Prostate gland (tissue), 2 donors: Measurements from ENCODE around the gene BSPH1. TPM values are rescaled to one million over a fixed set of nuclear protein-coding genes. Genes with fewer than 3 reads are reported as not detected.

ENCODE experiments used
- DNase-seq: peaks from one replicate; pipeline ENCODE4 v3.0.0-alpha.2; 2019; ENCODE audit warnings: low spot score
- H3K27ac ChIP-seq, 2 donors: fragments of 200-600 bp; sonication (generic); 2 replicates each; pipeline ENCODE4 v1.5.1; 2017 to 2019
- H3K27me3 ChIP-seq: fragments of 200-600 bp; sonication (generic); replicated peaks from 2 replicates; pipeline ENCODE4 v1.5.1; 2019; ENCODE audit not compliant: insufficient read depth
- H3K36me3 ChIP-seq, 2 donors: fragments of 200-600 bp; sonication (generic); 1 replicate in 1 of 2; 2 replicates in 1 of 2; pipeline versions ENCODE4 v1.5.1 to v1.8.1; 2017 to 2019
- H3K4me1 ChIP-seq: fragments of 200-600 bp; sonication (generic); replicated peaks from 2 replicates; pipeline ENCODE4 v1.5.1; 2019
- H3K4me3 ChIP-seq, 2 donors: fragments of 200-600 bp; sonication (generic); 2 replicates each; pipeline ENCODE4 v1.5.1; 2017 to 2019
- H3K9me3 ChIP-seq: fragments of 200-600 bp; sonication (generic); 2 replicates; pipeline ENCODE4 v1.5.1; 2017
- POLR2A ChIP-seq: fragments of 450-650 bp; IDR thresholded peaks from one replicate; pipeline ENCODE4 v1.6.1; 2016; ENCODE audit warnings: antibody characterized with exemption, mild to moderate bottlenecking
- POLR2AphosphoS5 ChIP-seq: sonication (generic); formaldehyde crosslinking; IDR thresholded peaks from one replicate; pipeline ENCODE4 v1.6.1; 2017; ENCODE audit warnings: antibody characterized with exemption
- WGBS: methylation state at CpG from one replicate; pipeline ENCODE4 v1.1.5; 2018; 5-methylcytosine and 5-hydroxymethylcytosine counted together
- intact Hi-C: fragments of 100-400 bp; cut with DNase I; formaldehyde crosslinking; loops from one replicate; pipeline ENCODE4 v1.14.2; 2022
- total RNA-seq, 2 donors: library from RNA; depleted of rRNA; stranded (reverse); fragments of >200 nt; gene quantifications; one replicate each; pipeline ENCODE4 v1.1.0, GENCODE V29; 2016
- TF ChIP-seq, protein P1 (sequence below), 4 experiments: fragments of 200-600 bp in 2 of 4; fragments of 450-650 bp in 2 of 4; sonication (generic) in 2 of 4; IDR thresholded peaks; 1 replicate in 3 of 4; 2 replicates in 1 of 4; pipeline ENCODE4 v1.5.1; 2016 to 2019; ENCODE audit warnings: antibody characterized with exemption in 4 of 4, mild to moderate bottlenecking in 2 of 4, moderate library complexity in 2 of 4

The BSPH1 gene
- total RNA-seq, 2 donors from 2014 or later: not detected

- intact Hi-C loops: no loop called here
- H3K9me3 ChIP-seq: no peaks in the 10 kb centered on the region
- no peak overlapping the region for H3K4me3 ChIP-seq
- H3K27me3 ChIP-seq: peaks cover 2% of the 10 kb centered on the region
- H3K27ac ChIP-seq: no peak overlapping the region
- H3K36me3 ChIP-seq: no peaks in the 10 kb centered on the region
- no peaks in the 10 kb centered on the region for H3K4me1 ChIP-seq
- no peak for DNase-seq
- TF ChIP-seq POLR2A: no peak
- TF ChIP-seq, protein P1, sequence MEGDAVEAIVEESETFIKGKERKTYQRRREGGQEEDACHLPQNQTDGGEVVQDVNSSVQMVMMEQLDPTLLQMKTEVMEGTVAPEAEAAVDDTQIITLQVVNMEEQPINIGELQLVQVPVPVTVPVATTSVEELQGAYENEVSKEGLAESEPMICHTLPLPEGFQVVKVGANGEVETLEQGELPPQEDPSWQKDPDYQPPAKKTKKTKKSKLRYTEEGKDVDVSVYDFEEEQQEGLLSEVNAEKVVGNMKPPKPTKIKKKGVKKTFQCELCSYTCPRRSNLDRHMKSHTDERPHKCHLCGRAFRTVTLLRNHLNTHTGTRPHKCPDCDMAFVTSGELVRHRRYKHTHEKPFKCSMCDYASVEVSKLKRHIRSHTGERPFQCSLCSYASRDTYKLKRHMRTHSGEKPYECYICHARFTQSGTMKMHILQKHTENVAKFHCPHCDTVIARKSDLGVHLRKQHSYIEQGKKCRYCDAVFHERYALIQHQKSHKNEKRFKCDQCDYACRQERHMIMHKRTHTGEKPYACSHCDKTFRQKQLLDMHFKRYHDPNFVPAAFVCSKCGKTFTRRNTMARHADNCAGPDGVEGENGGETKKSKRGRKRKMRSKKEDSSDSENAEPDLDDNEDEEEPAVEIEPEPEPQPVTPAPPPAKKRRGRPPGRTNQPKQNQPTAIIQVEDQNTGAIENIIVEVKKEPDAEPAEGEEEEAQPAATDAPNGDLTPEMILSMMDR (IDR thresholded peaks at IDR 0.05): no peak
- TF ChIP-seq POLR2AphosphoS5: no peak
- WGBS: 47% methylated on average over 3 of the region's 3 CpGs
These were observed 33.5 kb upstream of the BSPH1 start for GRCh38 chr19:48025480-48025879.

DNA sequence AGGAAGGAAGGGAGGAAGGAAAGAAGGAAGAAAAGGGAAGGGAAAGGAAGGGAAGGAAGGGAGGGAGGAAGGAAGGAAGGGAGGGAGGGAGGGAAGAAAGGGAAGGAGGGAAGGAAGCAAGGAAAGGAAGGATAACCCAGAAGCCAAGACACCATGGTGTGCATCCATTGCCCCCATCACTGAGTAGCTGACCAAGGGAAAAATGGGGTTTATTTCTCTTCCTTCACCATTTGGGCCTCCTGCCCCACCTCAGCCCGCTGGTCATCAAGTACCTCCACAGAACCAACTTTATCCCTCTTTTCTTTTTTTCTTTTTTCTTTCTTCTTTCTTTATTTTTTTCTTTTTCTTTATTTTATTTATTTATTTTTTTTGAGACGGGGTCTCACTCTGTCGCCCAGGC lies 31.5 kb upstream of the BSPH1 start:
- Histone ChIP-seq H3K4me1 (no peaks in the 10 kb centered on the region), H3K27me3 (peaks cover 1% of the 10 kb centered on the region), H3K9me3 (no peaks in the 10 kb centered on the region), H3K36me3 (no peaks in the 10 kb centered on the region), H3K27ac (no peak overlapping the region), H3K4me3 (no peak overlapping the region)
- 94% methylated on average over 3 of the region's 3 CpGs for WGBS
- intact Hi-C loops: no loop called here
- no peak for TF ChIP-seq POLR2AphosphoS5
- TF ChIP-seq POLR2A: no peak
- TF ChIP-seq, protein P1 (IDR thresholded peaks at IDR 0.05): no peak
- no peak for DNase-seq

DNA sequence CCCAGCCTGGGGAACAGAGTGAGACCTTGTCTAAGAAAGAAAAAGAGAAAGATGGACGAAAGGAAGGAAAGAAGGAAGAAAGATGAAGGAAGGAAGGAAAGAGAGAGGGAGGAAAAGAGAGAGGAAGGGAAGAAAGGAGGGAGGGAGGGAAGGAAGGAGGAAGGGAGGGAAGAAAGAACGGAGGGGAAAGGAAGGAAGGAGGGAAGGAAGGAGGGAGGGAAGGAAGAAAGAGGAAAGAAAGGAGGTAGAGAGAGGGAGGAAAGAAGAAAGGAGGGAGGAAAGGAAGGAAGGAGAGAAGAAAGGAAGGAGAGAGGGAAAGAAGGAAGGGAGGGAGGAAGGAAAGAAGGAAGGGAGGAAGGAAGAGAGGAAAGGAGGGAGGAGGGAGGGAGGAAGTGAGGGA lies 31.0 kb upstream of the BSPH1 start:
- peaks cover 1% of the 10 kb centered on the region for H3K27me3 ChIP-seq
- H3K4me1 ChIP-seq: no peaks in the 10 kb centered on the region
- no peak for DNase-seq
- no peaks in the 10 kb centered on the region for H3K9me3 ChIP-seq
- TF ChIP-seq POLR2AphosphoS5: no peak
- no peak for TF ChIP-seq POLR2A
- TF ChIP-seq, protein P1 (IDR thresholded peaks at IDR 0.05): no peak
- intact Hi-C loops: no loop called here
- WGBS: 76% methylated on average over 2 of the region's 2 CpGs
- no peak overlapping the region for H3K4me3 ChIP-seq
- H3K36me3 ChIP-seq: no peaks in the 10 kb centered on the region
- H3K27ac ChIP-seq: no peak overlapping the region

DNA sequence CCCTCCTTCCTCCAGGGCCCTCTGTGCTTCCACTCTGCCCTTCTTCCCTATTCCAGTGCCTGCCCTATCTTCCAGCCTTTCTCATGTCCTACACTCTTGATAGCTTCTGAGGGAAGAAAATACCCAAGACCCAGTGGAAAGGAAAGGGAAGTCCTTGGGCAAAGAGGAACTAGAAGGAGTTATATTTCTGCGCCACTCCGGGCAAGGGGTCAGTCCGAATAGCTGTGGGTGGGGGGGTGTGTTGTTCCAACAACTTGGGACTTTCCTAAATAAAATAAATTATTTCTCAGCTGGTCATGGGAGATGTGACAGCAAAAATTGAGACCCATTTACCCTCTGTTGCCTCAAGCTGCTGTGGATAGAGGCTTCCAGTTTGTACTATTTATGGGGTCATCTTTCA lies 28.7 kb upstream of the BSPH1 start:
- peaks cover 1% of the 10 kb centered on the region for H3K27me3 ChIP-seq
- H3K9me3 ChIP-seq: no peaks in the 10 kb centered on the region
- no peak overlapping the region for H3K27ac ChIP-seq
- WGBS: 87% methylated on average over 3 of the region's 3 CpGs
- no peak overlapping the region for H3K4me3 ChIP-seq
- no peak for DNase-seq
- TF ChIP-seq, protein P1 (IDR thresholded peaks at IDR 0.05): no peak
- TF ChIP-seq POLR2A (no peak), POLR2AphosphoS5 (no peak)
- no peaks in the 10 kb centered on the region for H3K36me3 ChIP-seq
- H3K4me1 ChIP-seq: no peaks in the 10 kb centered on the region
- intact Hi-C loops: no loop called here

DNA sequence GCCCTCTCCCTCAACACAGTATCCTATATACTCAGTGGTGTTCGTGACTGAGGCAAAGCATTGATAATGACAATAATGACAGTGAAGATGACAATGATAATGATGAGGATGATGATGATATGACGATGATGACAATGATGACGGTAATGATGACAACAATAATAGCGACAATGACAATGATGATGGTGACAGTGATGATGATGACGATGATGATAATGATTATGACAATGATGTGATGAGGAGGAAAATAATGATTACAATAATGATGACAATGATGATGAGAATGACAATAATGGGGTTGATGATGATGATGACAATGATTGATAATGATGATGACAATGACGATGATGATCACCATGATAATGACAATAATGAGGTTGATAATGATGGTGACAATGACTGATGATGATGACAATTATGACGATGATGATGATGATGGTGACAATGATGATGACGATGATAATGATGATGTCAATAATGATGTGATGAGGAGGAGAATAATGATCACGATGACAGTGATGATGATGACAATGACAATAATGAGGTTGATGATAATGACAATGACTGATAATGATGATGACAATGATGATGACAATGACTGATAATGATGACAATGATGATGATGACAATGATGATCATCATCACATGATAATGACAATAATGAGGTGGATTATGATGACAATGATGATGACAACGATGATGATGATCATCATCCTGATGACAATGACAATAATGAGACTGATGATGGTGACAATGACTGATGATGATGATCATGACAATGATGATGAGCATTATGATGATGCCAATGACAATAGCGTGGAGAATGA lies 19.2 kb upstream of the BSPH1 start:
- intact Hi-C loops: no loop called here
- TF ChIP-seq POLR2AphosphoS5: no peak
- TF ChIP-seq POLR2A: no peak
- TF ChIP-seq, protein P1 (IDR thresholded peaks at IDR 0.05): no peak
- Histone ChIP-seq H3K9me3 (no peaks in the 10 kb centered on the region), H3K4me3 (no peak overlapping the region), H3K27ac (no peak overlapping the region), H3K36me3 (no peaks in the 10 kb centered on the region), H3K4me1 (no peaks in the 10 kb centered on the region), H3K27me3 (no peaks in the 10 kb centered on the region)
- DNase-seq: no peak
- 85% methylated on average over 11 of the region's 11 CpGs for WGBS
